BE2C (cell line): ENCODE results near the gene SF1.
A peak's percentile ranks its signal among the peaks of the same experiment; 100 is the strongest.

Experiments
- DNase-seq: peaks from one replicate; pipeline ENCODE4 v3.0.0-alpha.2; 2020
- H3K27me3 ChIP-seq: fragments of 250-450 bp; sonication (Bioruptor Pico); 2 replicates; pipeline ENCODE4 v1.5.1; 2020; ENCODE audit warnings: mild to moderate bottlenecking
- H3K36me3 ChIP-seq: fragments of 250-450 bp; sonication (Bioruptor Pico); 2 replicates; pipeline ENCODE4 v1.5.1; 2020; ENCODE audit warnings: mild to moderate bottlenecking
- H3K4me1 ChIP-seq: fragments of 250-450 bp; sonication (Bioruptor Pico); 2 replicates; pipeline ENCODE4 v1.5.1; 2020
- H3K4me3 ChIP-seq: 2 replicates; pipeline ENCODE4 v1.5.1; 2011; ENCODE audit warnings: low read depth, low read length
- H3K9me3 ChIP-seq: fragments of 250-450 bp; sonication (Bioruptor Pico); 2 replicates; pipeline ENCODE4 v1.5.1; 2020
- TF ChIP-seq, protein P1 (sequence below): IDR thresholded peaks from 2 replicates; pipeline ENCODE4 v1.5.1; 2012; ENCODE audit warnings: mild to moderate bottlenecking, low read depth, low read length

The SF1 gene

DNA sequence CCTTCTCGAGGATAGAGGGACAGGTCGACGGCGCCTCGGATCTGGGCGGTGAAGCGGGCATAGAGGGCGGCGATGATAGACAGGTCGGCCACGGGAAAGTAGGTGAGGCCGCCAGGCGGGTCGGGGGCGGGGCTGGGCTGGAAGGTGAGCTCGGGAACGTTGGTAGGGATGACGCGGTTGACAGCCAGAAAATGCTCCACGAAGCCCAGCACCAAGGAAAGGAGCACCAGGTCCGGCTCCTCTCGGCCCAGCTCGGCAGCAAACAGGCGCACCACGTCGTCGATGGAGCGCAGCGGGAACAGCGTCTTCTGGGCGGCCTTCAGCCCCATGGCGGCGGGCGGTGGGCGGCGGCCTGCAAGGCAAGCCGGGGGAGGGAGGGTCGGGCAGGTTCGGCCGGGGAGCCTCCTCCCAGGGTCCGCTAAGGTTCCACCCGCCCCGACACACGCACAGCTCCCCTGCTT is 31.5 kb upstream of the SF1 start:
- DNase-seq: peak; percentile 25
- Histone ChIP-seq H3K9me3 (no peaks in the 10 kb centered on the region), H3K36me3 (no peaks in the 10 kb centered on the region), H3K27me3 (no peaks in the 10 kb centered on the region), H3K4me3 (peak overlapping the region; percentile 73), H3K4me1 (no peaks in the 10 kb centered on the region)
- TF ChIP-seq, protein P1, sequence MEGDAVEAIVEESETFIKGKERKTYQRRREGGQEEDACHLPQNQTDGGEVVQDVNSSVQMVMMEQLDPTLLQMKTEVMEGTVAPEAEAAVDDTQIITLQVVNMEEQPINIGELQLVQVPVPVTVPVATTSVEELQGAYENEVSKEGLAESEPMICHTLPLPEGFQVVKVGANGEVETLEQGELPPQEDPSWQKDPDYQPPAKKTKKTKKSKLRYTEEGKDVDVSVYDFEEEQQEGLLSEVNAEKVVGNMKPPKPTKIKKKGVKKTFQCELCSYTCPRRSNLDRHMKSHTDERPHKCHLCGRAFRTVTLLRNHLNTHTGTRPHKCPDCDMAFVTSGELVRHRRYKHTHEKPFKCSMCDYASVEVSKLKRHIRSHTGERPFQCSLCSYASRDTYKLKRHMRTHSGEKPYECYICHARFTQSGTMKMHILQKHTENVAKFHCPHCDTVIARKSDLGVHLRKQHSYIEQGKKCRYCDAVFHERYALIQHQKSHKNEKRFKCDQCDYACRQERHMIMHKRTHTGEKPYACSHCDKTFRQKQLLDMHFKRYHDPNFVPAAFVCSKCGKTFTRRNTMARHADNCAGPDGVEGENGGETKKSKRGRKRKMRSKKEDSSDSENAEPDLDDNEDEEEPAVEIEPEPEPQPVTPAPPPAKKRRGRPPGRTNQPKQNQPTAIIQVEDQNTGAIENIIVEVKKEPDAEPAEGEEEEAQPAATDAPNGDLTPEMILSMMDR: no peak

DNA sequence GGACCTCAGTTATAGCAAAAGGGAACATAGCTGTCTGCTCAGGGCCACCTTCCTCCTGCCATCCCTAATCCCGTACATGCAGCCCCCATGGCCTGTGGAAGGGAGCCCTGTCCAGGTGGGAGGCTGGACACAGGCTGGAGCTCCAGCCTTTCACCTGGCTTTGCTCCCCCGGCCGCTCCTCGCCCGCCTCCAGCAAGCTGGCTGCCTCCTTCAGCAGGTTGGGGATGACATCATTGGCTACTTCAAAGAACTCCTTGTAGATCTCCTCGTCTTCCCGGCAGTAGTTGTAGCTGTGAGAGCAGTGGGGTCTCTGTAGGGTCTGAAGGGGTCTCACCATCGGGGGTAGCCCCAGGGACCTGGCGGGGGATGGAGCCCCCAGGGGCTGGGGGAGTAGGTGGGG is 27.1 kb upstream of the SF1 start:
- H3K9me3 ChIP-seq: no peaks in the 10 kb centered on the region
- no peaks in the 10 kb centered on the region for H3K27me3 ChIP-seq
- no peak overlapping the region for H3K4me3 ChIP-seq
- no peaks in the 10 kb centered on the region for H3K4me1 ChIP-seq
- no peak for DNase-seq
- H3K36me3 ChIP-seq: no peaks in the 10 kb centered on the region
- TF ChIP-seq, protein P1: no peak

DNA sequence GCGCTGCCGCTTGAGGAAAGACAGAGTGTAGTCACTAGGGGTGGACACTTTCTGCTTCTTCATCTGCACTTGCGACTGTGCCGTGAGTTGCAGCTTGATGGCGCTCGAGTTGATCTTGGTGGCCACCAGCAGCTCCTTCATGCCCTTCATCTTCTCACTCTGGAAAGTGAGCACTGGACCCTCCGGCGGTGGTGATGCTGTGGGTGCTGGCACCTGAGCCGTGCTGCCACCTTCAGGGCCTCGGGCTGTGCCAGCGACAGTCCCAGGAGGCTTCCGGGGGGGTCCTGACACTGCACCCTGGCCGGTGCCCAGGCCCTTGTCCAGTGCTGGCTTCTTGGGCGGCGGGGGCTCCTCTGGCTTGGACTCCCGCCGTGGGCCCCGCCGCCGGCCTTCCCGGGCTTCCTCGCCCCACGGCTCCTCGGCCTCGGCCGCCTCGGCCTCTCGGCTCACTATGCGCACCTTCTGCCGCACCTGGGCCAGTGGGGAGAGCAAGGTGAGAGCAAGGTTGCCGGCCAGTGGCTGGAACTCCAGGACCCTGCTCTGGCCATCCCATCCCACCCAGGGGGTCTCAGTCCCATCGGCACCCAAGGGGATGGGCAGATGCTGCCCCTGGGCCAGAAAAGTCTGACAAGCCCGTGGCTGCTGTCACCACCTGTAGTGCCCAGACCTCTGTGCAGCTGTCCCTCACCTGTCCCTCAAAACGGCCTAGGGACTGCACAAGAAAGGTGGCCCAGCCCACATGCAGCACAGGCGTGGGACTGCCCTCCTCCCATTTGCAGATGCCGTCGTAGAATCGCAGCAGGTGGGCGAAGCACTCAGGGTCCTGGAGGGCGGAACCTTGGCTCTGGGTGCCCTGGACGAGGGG is 26.2 kb upstream of the SF1 start:
- no peak overlapping the region for H3K4me3 ChIP-seq
- TF ChIP-seq, protein P1: no peak
- no peaks in the 10 kb centered on the region for H3K4me1 ChIP-seq
- no peaks in the 10 kb centered on the region for H3K27me3 ChIP-seq
- DNase-seq: no peak
- H3K36me3 ChIP-seq: no peaks in the 10 kb centered on the region
- no peaks in the 10 kb centered on the region for H3K9me3 ChIP-seq

DNA sequence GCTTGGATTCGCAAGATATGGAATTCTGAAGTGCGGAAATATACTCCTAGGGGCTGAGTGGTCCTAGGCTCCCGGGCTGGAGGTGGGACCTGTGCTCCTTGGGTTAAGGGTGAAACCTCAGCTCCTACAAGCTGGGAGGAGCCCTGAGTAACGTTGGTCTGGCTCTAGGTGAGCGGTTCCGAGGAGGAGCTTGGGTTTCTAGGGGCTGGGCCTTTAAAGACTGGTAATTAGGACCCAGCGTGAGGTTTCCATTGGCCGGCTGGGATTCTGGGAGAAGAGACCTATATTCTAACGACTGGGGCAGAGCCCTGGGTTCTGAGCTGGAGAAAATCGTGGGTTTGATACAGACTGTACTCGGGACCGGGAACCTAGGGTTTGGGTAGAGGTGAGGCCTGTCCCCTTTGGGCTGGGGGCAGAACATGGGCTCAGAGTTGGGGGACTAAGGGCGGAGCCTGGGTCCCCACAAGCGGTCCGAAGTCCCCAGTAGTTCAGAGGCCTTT is 25.6 kb upstream of the SF1 start:
- H3K9me3 ChIP-seq: no peaks in the 10 kb centered on the region
- no peaks in the 10 kb centered on the region for H3K36me3 ChIP-seq
- TF ChIP-seq, protein P1: no peak
- H3K4me1 ChIP-seq: no peaks in the 10 kb centered on the region
- DNase-seq: no peak
- no peaks in the 10 kb centered on the region for H3K27me3 ChIP-seq
- H3K4me3 ChIP-seq: peak overlapping the region; percentile 65

DNA sequence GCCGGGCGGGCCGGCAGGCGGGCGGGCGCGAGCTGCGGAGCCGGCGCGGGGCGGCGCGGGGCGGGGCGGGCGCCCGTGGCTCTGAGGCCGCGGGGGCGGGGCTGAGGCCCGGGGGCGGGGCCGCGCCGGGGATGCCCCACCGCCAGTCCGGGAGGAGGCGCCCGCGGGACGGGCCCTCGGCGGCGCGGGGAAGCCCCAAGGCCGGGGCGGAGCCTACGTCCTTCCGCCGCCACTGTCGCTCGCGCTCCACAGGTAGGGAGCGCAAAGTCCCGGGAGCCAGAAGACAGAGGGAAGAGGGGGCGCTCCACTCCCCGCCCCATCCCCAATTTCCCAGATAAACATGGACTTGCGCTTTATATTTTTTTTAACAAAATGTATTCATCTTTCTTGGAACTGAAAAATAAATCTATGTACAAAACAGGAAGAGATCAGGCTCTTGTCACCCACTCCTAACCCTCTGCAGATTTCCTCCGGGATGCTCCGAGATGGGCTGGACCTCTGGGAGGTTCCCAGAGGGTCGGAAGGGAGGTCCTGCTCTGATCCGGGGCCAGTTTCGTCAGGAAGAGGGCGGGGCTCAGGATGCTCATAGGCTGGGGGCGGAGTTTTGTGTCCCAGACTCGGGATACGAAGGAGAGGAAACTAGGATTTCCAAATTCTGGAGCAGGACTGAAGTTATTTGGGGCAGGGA is 25.0 kb upstream of the SF1 start, which contains the start of gene MAP4K2:
Gene MAP4K2 (minus strand): TSS at position 57 of the 688 bp plus-strand sequence. CDS start 65 bp downstream, outside the sequence.
- TF ChIP-seq, protein P1: no peak
- Histone ChIP-seq H3K9me3 (no peaks in the 10 kb centered on the region), H3K27me3 (no peaks in the 10 kb centered on the region), H3K4me3 (peak within 1 kb of the TSS; percentile 65), H3K36me3 (no peaks in the 10 kb centered on the region), H3K4me1 (no peaks in the 10 kb centered on the region)
- peak; percentile 85 for DNase-seq
